Stimulated activated CD8-positive, alpha-beta memory T cell treated with anti-CD3 and anti-CD28 coated beads, Interleukin-15, amount 100 ng/mL, for 24 hours (primary cell): Measurements from ENCODE around the gene FASN.
"Not testable (repeated sequence)": the region's sequence is repeated elsewhere in the genome, so short reads cannot be mapped to it uniquely, and the experiment has no call there.

Experiments
- DNase-seq: peaks from one replicate; pipeline ENCODE4 v3.0.0-alpha.2; 2020; ENCODE audit warnings: low read depth

FASN gene

GRCh38 chr17:82041144-82041814 lies 56.8 kb downstream of the FASN start:
- DNase-seq: no peak

GRCh38 chr17:82039695-82040299 lies 58.2 kb downstream of the FASN start:
- no peak for DNase-seq

GRCh38 chr17:82038796-82039409 lies 59.1 kb downstream of the FASN start:
- DNase-seq: not testable (repeated sequence)

- no peak for DNase-seq
Observed at GRCh38 chr17:82037889-82038195, 60.2 kb downstream of the FASN start.

- DNase-seq: peak; percentile 86
Observed at GRCh38 chr17:82037092-82037888, 60.7 kb downstream of the FASN start, which contains the start of gene DCXR. Gene DCXR, minus strand, starts transcription at chr17:82037697. Its CDS starts 15 bp downstream, at chr17:82037682.

- DNase-seq: no peak
Observed at GRCh38 chr17:82036634-82037091, 61.4 kb downstream of the FASN start.

GRCh38 chr17:82035956-82036633 lies 61.9 kb downstream of the FASN start:
- no peak for DNase-seq

- no peak for DNase-seq
Observed at GRCh38 chr17:82035488-82035887, 62.5 kb downstream of the FASN start.

- DNase-seq: no peak
Observed at GRCh38 chr17:82034371-82035011, 63.5 kb downstream of the FASN start.

GRCh38 chr17:82033359-82034085 lies 64.5 kb downstream of the FASN start:
- DNase-seq: no peak

GRCh38 chr17:82031885-82032627 lies 66.0 kb downstream of the FASN start:
- DNase-seq: no peak

GRCh38 chr17:82031303-82031884 lies 66.6 kb downstream of the FASN start, which contains the start of gene RAC3:
Gene RAC3, plus strand, starts transcription at chr17:82031678. Its CDS starts 84 bp downstream, at chr17:82031762.
- DNase-seq: no peak

GRCh38 chr17:82030470-82031302 lies 67.3 kb downstream of the FASN start:
- peak; percentile 55 for DNase-seq

- no peak for DNase-seq
Observed at GRCh38 chr17:82029990-82030469, 68.0 kb downstream of the FASN start.

GRCh38 chr17:82029391-82029790 lies 68.6 kb downstream of the FASN start:
- no peak for DNase-seq

- no peak for DNase-seq
Observed at GRCh38 chr17:82028966-82029365, 69.1 kb downstream of the FASN start.
